HepG2 (cell line): ENCODE results near the gene CCDC183. TPM values are rescaled to one million over a fixed set of nuclear protein-coding genes. Genes with fewer than 3 reads are reported as not detected.

Source experiments
- AGO1 ChIP-seq: fragments of 200-400 bp; formaldehyde crosslinking; IDR thresholded peaks from 2 replicates; pipeline ENCODE4 v1.6.1; 2017; ENCODE audit warnings: mild to moderate bottlenecking, low read depth, low read length, moderate library complexity; ENCODE audit not compliant: poor library complexity, severe bottlenecking
- BATF2 ChIP-seq: sonication (generic); formaldehyde crosslinking; IDR thresholded peaks from 2 replicates; pipeline ENCODE4 v1.8.0; 2022; ENCODE audit warnings: mild to moderate bottlenecking, missing genetic modification reagents, moderate library complexity
- EED ChIP-seq: sonication (generic); formaldehyde crosslinking; IDR thresholded peaks from 2 replicates; pipeline ENCODE4 v1.5.0; 2020; ENCODE audit warnings: mild to moderate bottlenecking, missing genetic modification reagents
- HNRNPK ChIP-seq: fragments of 200-400 bp; formaldehyde crosslinking; IDR thresholded peaks from 2 replicates; pipeline ENCODE4 v1.6.1; 2018; ENCODE audit warnings: low read length, low read depth, moderate library complexity, mild to moderate bottlenecking; ENCODE audit not compliant: poor library complexity, severe bottlenecking
- MYPOP ChIP-seq: sonication (generic); formaldehyde crosslinking; IDR thresholded peaks from 2 replicates; pipeline ENCODE4 v1.8.1; 2023; ENCODE audit warnings: mild to moderate bottlenecking, moderate library complexity, missing genetic modification reagents
- PAXIP1 ChIP-seq: sonication (generic); formaldehyde crosslinking; conservative IDR thresholded peaks from 2 replicates; pipeline ENCODE4 v1.4.0; 2020; ENCODE audit warnings: mild to moderate bottlenecking, missing genetic modification reagents, moderate library complexity
- POLR2G ChIP-seq: fragments of 200-400 bp; formaldehyde crosslinking; IDR thresholded peaks from 2 replicates; pipeline ENCODE4 v1.6.1; 2018; ENCODE audit warnings: mild to moderate bottlenecking, low read depth, low read length, moderate library complexity
- REL ChIP-seq: sonication (generic); formaldehyde crosslinking; conservative IDR thresholded peaks from 2 replicates; pipeline ENCODE4 v1.8.0; 2022; ENCODE audit warnings: mild to moderate bottlenecking, missing genetic modification reagents, moderate library complexity
- SIN3A ChIP-seq: IDR thresholded peaks from 2 replicates; pipeline ENCODE4 v1.6.1; 2011; ENCODE audit warnings: low read depth, mild to moderate bottlenecking, control low read depth, low read length, borderline replicate concordance
- TBX2 ChIP-seq: sonication (generic); formaldehyde crosslinking; IDR thresholded peaks from 2 replicates; pipeline ENCODE4 v1.5.0; 2020; ENCODE audit warnings: missing genetic modification reagents, mild to moderate bottlenecking, borderline replicate concordance
- ZNF138 ChIP-seq: sonication (generic); formaldehyde crosslinking; IDR thresholded peaks from 2 replicates; pipeline ENCODE4 v1.5.0; 2020; ENCODE audit warnings: mild to moderate bottlenecking, low read depth, missing genetic modification reagents
- ZNF235 ChIP-seq: sonication (generic); formaldehyde crosslinking; IDR thresholded peaks from 2 replicates; pipeline ENCODE4 v1.8.1; 2023; ENCODE audit warnings: mild to moderate bottlenecking, missing genetic modification reagents, borderline replicate concordance
- ZNF567 ChIP-seq: sonication (generic); formaldehyde crosslinking; IDR thresholded peaks from 2 replicates; pipeline ENCODE4 v1.8.1; 2023; ENCODE audit warnings: mild to moderate bottlenecking, missing genetic modification reagents, borderline replicate concordance
- ZNF709 ChIP-seq: sonication (generic); formaldehyde crosslinking; IDR thresholded peaks from 2 replicates; pipeline ENCODE4 v1.5.0; 2020; ENCODE audit warnings: mild to moderate bottlenecking, missing genetic modification reagents
- ZNF772 ChIP-seq: sonication (generic); formaldehyde crosslinking; IDR thresholded peaks from 2 replicates; pipeline ENCODE4 v1.5.0; 2020; ENCODE audit warnings: mild to moderate bottlenecking, missing genetic modification reagents
- ZNF781 ChIP-seq: sonication (generic); formaldehyde crosslinking; IDR thresholded peaks from 2 replicates; pipeline ENCODE4 v1.5.1; 2020; ENCODE audit warnings: borderline replicate concordance, mild to moderate bottlenecking, missing genetic modification reagents; ENCODE audit errors: not compliant biosample characterization
- ZNF790 ChIP-seq: sonication (generic); formaldehyde crosslinking; IDR thresholded peaks from 2 replicates; pipeline ENCODE4 v1.8.0; 2022; ENCODE audit warnings: missing genetic modification reagents, mild to moderate bottlenecking, borderline replicate concordance
- ZNF878 ChIP-seq: sonication (generic); formaldehyde crosslinking; IDR thresholded peaks from 2 replicates; pipeline ENCODE4 v1.8.1; 2023; ENCODE audit warnings: mild to moderate bottlenecking, missing genetic modification reagents, moderate library complexity
- polyA plus RNA-seq, 8 experiments: library from polyadenylated mRNA; depleted of rRNA in 3 of 8; stranded (reverse) in 7 of 8; unstranded in 1 of 8; fragments of >200 nt; fragmentation: Illumina TruSeq in 4 of 8; extraction: Trizol in 4 of 8; gene quantifications; 2 replicates each; pipeline versions ENCODE4 v1.2.1 to v1.2.3, GENCODE V29; 2011 to 2016; ENCODE audit warnings: low read depth in 4 of 8, missing spikeins in 1 of 8, mixed read lengths in 1 of 8; ENCODE audit not compliant: insufficient read depth in 1 of 8
- total RNA-seq, 5 experiments: library from RNA; depleted of rRNA; stranded (reverse); fragments of >200 nt; fragmentation: Illumina TruSeq; extraction: Trizol; gene quantifications; 2 replicates each; pipeline ENCODE4 v1.2.3, GENCODE V29; 2016; ENCODE audit warnings: low read depth in 1 of 5

CCDC183 gene
- total and polyA plus RNA-seq, 2 of the 13 experiments (the other 11 are each of a cell fraction or from before 2014, with no cell fraction given) = 5.0 to 66.4 TPM

- TF ChIP-seq REL (CRISPR knock-in tag) = 0 out of 2 replicates have a peak, but pooled peaks have one; percentile 18
- TF ChIP-seq BATF2 (CRISPR knock-in tag) = 0 out of 2 replicates have a peak, but pooled peaks have one; percentile 16
- 0 out of 2 replicates have a peak, but pooled peaks have one; percentile 10 for TF ChIP-seq PAXIP1 (CRISPR knock-in tag)
- TF ChIP-seq ZNF709 (CRISPR knock-in tag) = 0 out of 2 replicates have a peak, but pooled peaks have one; percentile 30
- TF ChIP-seq AGO1 = peak; percentile 96
- TF ChIP-seq ZNF878 = peak; percentile 69; the same call in 1 of the 2 replicates
- TF ChIP-seq HNRNPK = peak; percentile 19
- TF ChIP-seq TBX2 = peak; percentile 17; the same call in 1 of the 2 replicates
- 0 out of 2 replicates have a peak, but pooled peaks have one; percentile 1 for TF ChIP-seq SIN3A
- peak; percentile 66; the same call in 1 of the 2 replicates for TF ChIP-seq POLR2G
- TF ChIP-seq ZNF567 (CRISPR knock-in tag) = peak; percentile 33; the same call in 1 of the 2 replicates
- peak; percentile 83 for TF ChIP-seq ZNF772
- peak; percentile 56 for TF ChIP-seq ZNF781 (CRISPR knock-in tag)
- 0 out of 2 replicates have a peak, but pooled peaks have one; percentile 36 for TF ChIP-seq ZNF790 (CRISPR knock-in tag)
- TF ChIP-seq MYPOP = 0 out of 2 replicates have a peak, but pooled peaks have one; percentile 14
- TF ChIP-seq ZNF235 (CRISPR knock-in tag) = 0 out of 2 replicates have a peak, but pooled peaks have one; percentile 24
- peak; percentile 81; the same call in 1 of the 2 replicates for TF ChIP-seq EED
- 0 out of 2 replicates have a peak, but pooled peaks have one; percentile 69 for TF ChIP-seq ZNF138 (CRISPR knock-in tag)
These were observed 45.7 kb downstream of the CCDC183 start (continued) for GRCh38 chr9:136841646-136842379.
